Stimulated activated CD8-positive, alpha-beta memory T cell treated with anti-CD3 and anti-CD28 coated beads, Interleukin-15, amount 100 ng/mL, for 4 hours (primary cell): Measurements from ENCODE around the gene FBXL12.
A peak's percentile ranks its signal among the peaks of the same experiment; 100 is the strongest.
"Not testable (repeated sequence)": the region's sequence is repeated elsewhere in the genome, so short reads cannot be mapped to it uniquely, and the experiment has no call there.

ENCODE experiments used
- DNase-seq, 2 donors: peaks; one replicate each; pipeline ENCODE4 v3.0.0-alpha.2; 2020; ENCODE audit warnings: low read depth in 2 of 2

Gene FBXL12

GRCh38 chr19:9818734-9819595 lies at the start of gene FBXL12:
Gene FBXL12, minus strand, starts transcription at chr19:9819079. Its CDS starts 266 bp downstream, at chr19:9818813.
- peak; percentile 100 for DNase-seq

- DNase-seq: no peak
Observed at GRCh38 chr19:9865732-9866501, 47.0 kb upstream of the FBXL12 start.

- no peak for DNase-seq
Observed at GRCh38 chr19:9863759-9864158, 44.9 kb upstream of the FBXL12 start.

- no peak for DNase-seq
Observed at GRCh38 chr19:9862938-9863337, 44.1 kb upstream of the FBXL12 start.

GRCh38 chr19:9861503-9861902 lies 42.6 kb upstream of the FBXL12 start:
- no peak for DNase-seq

- no peak for DNase-seq
Observed at GRCh38 chr19:9860407-9860806, 41.5 kb upstream of the FBXL12 start.

- DNase-seq: no peak
Observed at GRCh38 chr19:9858766-9859165, 39.9 kb upstream of the FBXL12 start.

GRCh38 chr19:9857920-9858746 lies 39.3 kb upstream of the FBXL12 start:
- no peak for DNase-seq

GRCh38 chr19:9857076-9857721 lies 38.3 kb upstream of the FBXL12 start:
- DNase-seq: no peak

GRCh38 chr19:9856609-9857008 lies 37.7 kb upstream of the FBXL12 start:
- DNase-seq: no peak

- DNase-seq: no peak
Observed at GRCh38 chr19:9854282-9854846, 35.5 kb upstream of the FBXL12 start.

GRCh38 chr19:9850235-9850959 lies 31.5 kb upstream of the FBXL12 start:
- DNase-seq: no peak

- no peak for DNase-seq
Observed at GRCh38 chr19:9849791-9850190, 30.9 kb upstream of the FBXL12 start.

GRCh38 chr19:9848762-9849161 lies 29.9 kb upstream of the FBXL12 start:
- DNase-seq: no peak

- no peak for DNase-seq
Observed at GRCh38 chr19:9848060-9848459, 29.2 kb upstream of the FBXL12 start.

- DNase-seq: peak in 1 of 2 donors; percentile 24
Observed at GRCh38 chr19:9847087-9847671, 28.3 kb upstream of the FBXL12 start.

- not testable (repeated sequence) for DNase-seq
Observed at GRCh38 chr19:9843626-9844273, 24.9 kb upstream of the FBXL12 start.

GRCh38 chr19:9842834-9843625 lies 24.2 kb upstream of the FBXL12 start:
- no peak for DNase-seq

GRCh38 chr19:9839415-9839814 lies 20.5 kb upstream of the FBXL12 start:
- no peak for DNase-seq
